ENCODE results near the gene FGFRL1.
"Not testable (repeated sequence)": the region's sequence is repeated elsewhere in the genome, so short reads cannot be mapped to it uniquely, and the experiment has no call there.

FGFRL1 gene

GRCh38 chr4:973431-974397, 37.7 kb upstream of the FGFRL1 start, which contains the start of gene DGKQ:
Gene DGKQ, minus strand, starts transcription at chr4:973569. Its CDS starts 87 bp downstream, at chr4:973482.
- DNase-seq (ENCODE audit: low spot score): peak; percentile 91

- DNase-seq (ENCODE audit: low spot score): no peak
Measured at GRCh38 chr4:974668-975067, 36.8 kb upstream of the FGFRL1 start.

- not testable (repeated sequence) for DNase-seq (ENCODE audit: low spot score)
Measured at GRCh38 chr4:976016-976415, 35.4 kb upstream of the FGFRL1 start.

GRCh38 chr4:978957-979701, 32.3 kb upstream of the FGFRL1 start:
- no peak for DNase-seq (ENCODE audit: low spot score)

- DNase-seq (ENCODE audit: low spot score): no peak
Measured at GRCh38 chr4:982291-982690, 29.1 kb upstream of the FGFRL1 start.

GRCh38 chr4:982814-983213, 28.6 kb upstream of the FGFRL1 start:
- no peak for DNase-seq (ENCODE audit: low spot score)

- no peak for DNase-seq (ENCODE audit: low spot score)
Measured at GRCh38 chr4:984336-985054, 26.9 kb upstream of the FGFRL1 start.

- DNase-seq (ENCODE audit: low spot score): peak; percentile 75
Measured at GRCh38 chr4:985123-985830, 26.1 kb upstream of the FGFRL1 start.

- DNase-seq (ENCODE audit: low spot score): no peak
Measured at GRCh38 chr4:986428-986878, 25.0 kb upstream of the FGFRL1 start.

GRCh38 chr4:986879-987623, 24.4 kb upstream of the FGFRL1 start, which contains the start of gene IDUA:
Gene IDUA, plus strand, starts transcription at chr4:987044. Its CDS starts 41 bp downstream, at chr4:987085.
- DNase-seq (ENCODE audit: low spot score): peak; percentile 77

GRCh38 chr4:987624-988513, 23.6 kb upstream of the FGFRL1 start:
- DNase-seq (ENCODE audit: low spot score): no peak

GRCh38 chr4:988726-989721, 22.4 kb upstream of the FGFRL1 start:
- DNase-seq (ENCODE audit: low spot score): no peak

GRCh38 chr4:989722-990471, 21.5 kb upstream of the FGFRL1 start:
- DNase-seq (ENCODE audit: low spot score): no peak

- no peak for DNase-seq (ENCODE audit: low spot score)
Measured at GRCh38 chr4:990746-991367, 20.6 kb upstream of the FGFRL1 start.

- DNase-seq (ENCODE audit: low spot score): no peak
Measured at GRCh38 chr4:991451-992296, 19.8 kb upstream of the FGFRL1 start.

Measured in ecto neural progenitor cell (in vitro differentiated cells).